OCI-LY3 (cell line): ENCODE measurements around the gene CARNS1.

ENCODE experiments used
- EZH2phosphoT487 ChIP-seq: fragments of 200-600 bp; shearing (Covaris generic); IDR thresholded peaks from 2 replicates; pipeline ENCODE4 v1.6.1; 2018; ENCODE audit warnings: antibody characterized with exemption, mixed run types, low read depth
- TF ChIP-seq, protein P1 (sequence below): fragments of 200-600, 300-600 bp; sonication (generic); IDR thresholded peaks from 2 replicates; pipeline ENCODE4 v1.5.1; 2014; ENCODE audit warnings: antibody characterized with exemption, low read length, low read depth

DNA sequence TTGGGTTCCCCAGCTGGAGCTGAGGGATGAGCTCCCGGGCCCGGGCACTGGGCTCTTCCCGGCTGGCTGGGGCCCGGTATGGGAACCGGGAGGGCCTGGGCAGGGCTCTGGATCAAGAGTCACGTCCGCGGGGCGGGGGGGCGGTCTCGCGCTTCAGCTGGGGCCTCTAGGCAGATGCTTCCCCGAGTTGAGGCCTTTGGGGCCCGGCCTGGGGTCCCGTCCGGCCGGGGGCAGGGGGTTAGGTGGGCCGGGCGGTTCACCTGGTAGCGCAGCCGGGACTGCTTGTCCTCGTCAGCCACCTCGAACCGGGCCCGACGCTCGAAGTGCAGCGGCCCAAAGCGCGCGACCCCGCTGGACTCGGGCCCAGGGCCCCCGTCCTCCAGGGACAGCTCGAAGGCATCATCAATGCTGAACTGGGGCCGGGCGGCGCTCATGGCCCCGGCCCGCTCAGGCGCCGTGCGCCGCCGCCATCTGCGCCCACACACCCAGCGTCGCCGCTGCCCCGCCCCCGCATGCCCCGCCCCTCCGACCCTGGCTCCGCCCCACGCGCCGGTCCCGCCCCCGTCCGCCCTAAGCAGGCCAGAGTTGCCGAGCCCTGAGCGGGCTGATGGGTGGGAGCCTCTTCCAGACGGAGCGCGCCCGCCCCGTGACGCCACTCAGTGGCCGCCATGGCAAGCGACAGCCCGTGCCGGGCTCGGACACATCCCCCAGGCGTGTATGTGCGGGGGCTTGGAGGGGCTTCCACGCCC, 53.5 kb downstream of the CARNS1 start, which contains the start of gene TMEM134:
- TF ChIP-seq, protein P1, sequence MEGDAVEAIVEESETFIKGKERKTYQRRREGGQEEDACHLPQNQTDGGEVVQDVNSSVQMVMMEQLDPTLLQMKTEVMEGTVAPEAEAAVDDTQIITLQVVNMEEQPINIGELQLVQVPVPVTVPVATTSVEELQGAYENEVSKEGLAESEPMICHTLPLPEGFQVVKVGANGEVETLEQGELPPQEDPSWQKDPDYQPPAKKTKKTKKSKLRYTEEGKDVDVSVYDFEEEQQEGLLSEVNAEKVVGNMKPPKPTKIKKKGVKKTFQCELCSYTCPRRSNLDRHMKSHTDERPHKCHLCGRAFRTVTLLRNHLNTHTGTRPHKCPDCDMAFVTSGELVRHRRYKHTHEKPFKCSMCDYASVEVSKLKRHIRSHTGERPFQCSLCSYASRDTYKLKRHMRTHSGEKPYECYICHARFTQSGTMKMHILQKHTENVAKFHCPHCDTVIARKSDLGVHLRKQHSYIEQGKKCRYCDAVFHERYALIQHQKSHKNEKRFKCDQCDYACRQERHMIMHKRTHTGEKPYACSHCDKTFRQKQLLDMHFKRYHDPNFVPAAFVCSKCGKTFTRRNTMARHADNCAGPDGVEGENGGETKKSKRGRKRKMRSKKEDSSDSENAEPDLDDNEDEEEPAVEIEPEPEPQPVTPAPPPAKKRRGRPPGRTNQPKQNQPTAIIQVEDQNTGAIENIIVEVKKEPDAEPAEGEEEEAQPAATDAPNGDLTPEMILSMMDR, result peak; percentile 65
- TF ChIP-seq EZH2phosphoT487, result no peak
